K562 (cell line): ENCODE results near the gene ZNF17. TPM values are rescaled to one million over a fixed set of nuclear protein-coding genes. Genes with fewer than 3 reads are reported as not detected.

Source experiments
- BRF1 ChIP-seq: IDR thresholded peaks from 3 replicates; pipeline ENCODE4 v1.6.1; 2011; ENCODE audit warnings: borderline replicate concordance, mild to moderate bottlenecking; ENCODE audit not compliant: insufficient read length; ENCODE audit errors: extremely low read depth
- CHD4 ChIP-seq: fragments of 200-600 bp; sonication (generic); IDR thresholded peaks from 3 replicates; pipeline ENCODE4 v1.6.1; 2012; ENCODE audit warnings: low read depth, mild to moderate bottlenecking, mixed read lengths, low read length, inconsistent platforms; ENCODE audit not compliant: insufficient read depth, insufficient replicate concordance, poor library complexity, severe bottlenecking
- HDGF ChIP-seq: fragments of 450-650 bp; IDR thresholded peaks from 2 replicates; pipeline ENCODE4 v1.6.1; 2016
- HLTF ChIP-seq: fragments of 450-650 bp; IDR thresholded peaks from 2 replicates; pipeline ENCODE4 v1.6.1; 2016
- KDM1A ChIP-seq, 2 experiments: fragments of 450-650 bp; IDR thresholded peaks; 2 replicates each; pipeline ENCODE4 v1.6.1; 2016; ENCODE audit warnings: mild to moderate bottlenecking in 2 of 2
- MECOM ChIP-seq: fragments of 250-450 bp; sonication (Bioruptor Pico); IDR thresholded peaks from 2 replicates; pipeline ENCODE4 v1.8.0; 2022; ENCODE audit warnings: inconsistent platforms
- MYBL2 ChIP-seq, 2 experiments: fragments of 450-650 bp in 1 of 2; sonication (generic) in 1 of 2; formaldehyde crosslinking in 1 of 2; IDR thresholded peaks; 2 replicates each; pipeline versions ENCODE4 v1.6.1 to v1.8.1; 2017 to 2022; ENCODE audit warnings: borderline replicate concordance in 1 of 2, inconsistent platforms in 1 of 2, low read depth in 1 of 2, mild to moderate bottlenecking in 1 of 2, missing genetic modification reagents in 1 of 2, moderate library complexity in 1 of 2
- NEUROD1 ChIP-seq: fragments of 150-350 bp; IDR thresholded peaks from 2 replicates; pipeline ENCODE4 v1.6.1; 2014; ENCODE audit warnings: borderline replicate concordance, low read length, low read depth; ENCODE audit not compliant: partially characterized antibody
- NFE2 ChIP-seq: IDR thresholded peaks from 2 replicates; pipeline ENCODE4 v1.6.1; 2014; ENCODE audit warnings: antibody characterized with exemption, low read depth
- NR0B1 ChIP-seq: fragments of 450-650 bp; IDR thresholded peaks from one replicate; pipeline ENCODE4 v1.6.1; 2018; ENCODE audit warnings: mild to moderate bottlenecking, moderate library complexity; ENCODE audit not compliant: partially characterized antibody
- PHF8 ChIP-seq: fragments of 200-600 bp; sonication (generic); IDR thresholded peaks from 2 replicates; pipeline ENCODE4 v1.6.1; 2012; ENCODE audit warnings: mixed run types, mild to moderate bottlenecking, inconsistent platforms, low read length, moderate library complexity, borderline replicate concordance
- RAD21 ChIP-seq, 2 experiments: fragments of 250-450 bp in 1 of 2; fragments of 450-650 bp in 1 of 2; sonication (Bioruptor Pico) in 1 of 2; formaldehyde crosslinking in 1 of 2; IDR thresholded peaks in 1 of 2; conservative IDR thresholded peaks in 1 of 2; 2 replicates each; pipeline versions ENCODE4 v1.4.0 to v1.8.0; 2020 to 2022; ENCODE audit warnings: mild to moderate bottlenecking in 2 of 2, moderate library complexity in 1 of 2
- RBFOX2 ChIP-seq: fragments of 200-400 bp; formaldehyde crosslinking; IDR thresholded peaks from 2 replicates; pipeline ENCODE4 v1.6.1; 2017; ENCODE audit warnings: low read depth, mild to moderate bottlenecking, low read length, moderate library complexity
- RERE ChIP-seq: sonication (generic); formaldehyde crosslinking; IDR thresholded peaks from 2 replicates; pipeline ENCODE4 v1.8.0; 2023; ENCODE audit warnings: missing genetic modification reagents, mild to moderate bottlenecking, borderline replicate concordance
- TAL1 ChIP-seq: fragments of 450-650 bp; IDR thresholded peaks from 2 replicates; pipeline ENCODE4 v1.6.1; 2016; ENCODE audit warnings: mild to moderate bottlenecking
- TRIM24 ChIP-seq, 2 experiments: fragments of 450-650 bp; IDR thresholded peaks; 2 replicates each; pipeline ENCODE4 v1.6.1; 2016
- TSC22D4 ChIP-seq: fragments of 450-650 bp; IDR thresholded peaks from 2 replicates; pipeline ENCODE4 v1.6.1; 2016; ENCODE audit warnings: missing genetic modification characterization, missing biosample characterization, control low read depth
- ZNF764 ChIP-seq: fragments of 250-450 bp; sonication (Bioruptor Pico); IDR thresholded peaks from 2 replicates; pipeline ENCODE4 v1.4.0; 2020; ENCODE audit warnings: low read depth, mild to moderate bottlenecking, moderate library complexity
- ZNF830 ChIP-seq: fragments of 250-450 bp; sonication (Bioruptor Pico); IDR thresholded peaks from 2 replicates; pipeline ENCODE4 v1.5.0; 2021; ENCODE audit warnings: mild to moderate bottlenecking
- polyA plus RNA-seq, 8 experiments: library from polyadenylated mRNA; depleted of rRNA in 4 of 8; stranded (reverse) in 5 of 8; unstranded in 3 of 8; fragments of >200 nt; fragmentation: Nextera tagmentation in 2 of 8; fragmentation: Illumina TruSeq in 1 of 8; extraction: Ambion mirVana in 2 of 8; extraction: Trizol in 1 of 8; gene quantifications; 2 replicates each; pipeline versions ENCODE4 v1.2.1 to v1.2.3, GENCODE V29; 2011 to 2014; ENCODE audit warnings: inconsistent platforms in 1 of 8, missing spikeins in 1 of 8
- total RNA-seq, 7 experiments: library from RNA; depleted of rRNA in 6 of 7; stranded (reverse); fragments of >200 nt in 6 of 7; fragmentation: Illumina TruSeq in 2 of 7; extraction: Trizol in 2 of 7; gene quantifications; 2 replicates each; pipeline versions ENCODE4 v1.2.1 to v1.2.3, GENCODE V29; 2011 to 2021; ENCODE audit warnings: low replicate concordance in 1 of 7
- TF ChIP-seq, protein P1 (sequence below): sonication (generic); formaldehyde crosslinking; IDR thresholded peaks from 2 replicates; pipeline ENCODE4 v1.8.0; 2022; ENCODE audit warnings: mild to moderate bottlenecking, low read depth, missing genetic modification reagents

ZNF17 gene
- total and polyA plus RNA-seq, 9 of the 15 experiments (the other 6 are each of a cell fraction or from before 2014, with no cell fraction given): 5.3 to 8.6 (median 6.5) TPM

- TF ChIP-seq NR0B1 (no peak), CHD4 (no peak), TRIM24 (IDR thresholded peaks at IDR 0.05) (no peak), RAD21 (CRISPR knock-in tag; conservative IDR thresholded peaks at IDR 0.05 in 1 of 2, IDR thresholded peaks at IDR 0.05 in 1 of 2) (no peak), MECOM (CRISPR knock-in tag) (no peak), NFE2 (no peak), KDM1A (IDR thresholded peaks at IDR 0.05) (no peak), ZNF830 (CRISPR knock-in tag) (no peak), PHF8 (peak; percentile 90; the same call in 1 of the 2 replicates), HLTF (no peak), TSC22D4 (tag) (no peak), NEUROD1 (no peak), RERE (CRISPR knock-in tag) (no peak), ZNF764 (CRISPR knock-in tag) (no peak), HDGF (no peak), RBFOX2 (peak; percentile 62), MYBL2 (IDR thresholded peaks at IDR 0.05; ENCODE audit: low read depth) (no peak), MYBL2 (CRISPR knock-in tag; IDR thresholded peaks at IDR 0.05; ENCODE audit: borderline replicate concordance) (no peak), TAL1 (no peak), BRF1 (no peak)
- TF ChIP-seq, protein P1, sequence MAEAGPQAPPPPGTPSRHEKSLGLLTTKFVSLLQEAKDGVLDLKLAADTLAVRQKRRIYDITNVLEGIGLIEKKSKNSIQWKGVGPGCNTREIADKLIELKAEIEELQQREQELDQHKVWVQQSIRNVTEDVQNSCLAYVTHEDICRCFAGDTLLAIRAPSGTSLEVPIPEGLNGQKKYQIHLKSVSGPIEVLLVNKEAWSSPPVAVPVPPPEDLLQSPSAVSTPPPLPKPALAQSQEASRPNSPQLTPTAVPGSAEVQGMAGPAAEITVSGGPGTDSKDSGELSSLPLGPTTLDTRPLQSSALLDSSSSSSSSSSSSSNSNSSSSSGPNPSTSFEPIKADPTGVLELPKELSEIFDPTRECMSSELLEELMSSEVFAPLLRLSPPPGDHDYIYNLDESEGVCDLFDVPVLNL (CRISPR knock-in tag): no peak
Measured at GRCh38 chr19:57410877-57411671, at the start of gene ZNF17 (continued).
